ENCODE data around the gene P2RX6. TPM values are rescaled to one million over a fixed set of nuclear protein-coding genes. Genes with fewer than 3 reads are reported as not detected.

Gene P2RX6
- total and polyA plus RNA-seq, 2 donors (not counting 3 experiments of a cell fraction or from before 2014, with no cell fraction given) = 0.06 TPM; not detected in 1

- intact Hi-C loops (cut with micrococcal nuclease) = no loop called here
- H3K4me1 ChIP-seq (ENCODE audit: control insufficient read depth, extremely low read depth, insufficient read depth, low read length) = peaks cover 13% of the 10 kb centered on the region
- no peak overlapping the region for H3K4me2 ChIP-seq (ENCODE audit: insufficient read depth, low read length)
- no peak overlapping the region for H2AFZ ChIP-seq (ENCODE audit: low read depth, low read length)
- H3K9me3 ChIP-seq (replicated peaks; ENCODE audit: control insufficient read depth, insufficient read depth, low read length) = no peaks in the 10 kb centered on the region
- no peaks in the 10 kb centered on the region for H3K36me3 ChIP-seq (ENCODE audit: control insufficient read depth in 2 of 2, extremely low read depth in 1 of 2, insufficient read depth in 2 of 2, low read length in 2 of 2)
- TF ChIP-seq POLR2A (IDR thresholded peaks at IDR 0.05; ENCODE audit: low read depth, low read length) (no peak), JUN (IDR thresholded peaks at IDR 0.05; ENCODE audit: borderline replicate concordance, insufficient read depth, insufficient read length, low read depth) (no peak), MYC (IDR thresholded peaks at IDR 0.05; ENCODE audit: low read depth, low read length) (no peak), FOS (IDR thresholded peaks at IDR 0.05; ENCODE audit: borderline replicate concordance, insufficient read depth, low read length) (no peak), MAX (IDR thresholded peaks at IDR 0.05; ENCODE audit: insufficient read depth, insufficient read length) (no peak), GATA2 (IDR thresholded peaks at IDR 0.05; ENCODE audit: insufficient read depth, insufficient read length, low read depth, low read length) (no peak), EZH2 (IDR thresholded peaks at IDR 0.05; ENCODE audit: borderline replicate concordance, low read depth, low read length, severe bottlenecking) (no peak), POLR2AphosphoS5 (IDR thresholded peaks at IDR 0.05; ENCODE audit: insufficient read depth, low read depth, low read length) (no peak), CTCF (IDR thresholded peaks at IDR 0.05; ENCODE audit: extremely low read depth in 1 of 2, insufficient read depth in 1 of 2, low read depth in 1 of 2, low read length in 2 of 2) (no peak)
- H3K9me1 ChIP-seq (replicated peaks; ENCODE audit: control insufficient read depth, extremely low read depth, insufficient read depth, low read length) = no peaks in the 10 kb centered on the region
- no peaks in the 10 kb centered on the region for H3K27me3 ChIP-seq (ENCODE audit: control insufficient read depth in 2 of 2, insufficient read depth in 2 of 2, low read length in 2 of 2)
- CTCF ChIA-PET = interaction anchor here (0.7 to 1.4 kb wide), 2 partner anchors 9 to 10 kb away, joined by 3 to 6 read pairs; partner anchors contain the start of gene THAP7
- no peaks in the 10 kb centered on the region for H4K20me1 ChIP-seq (replicated peaks; ENCODE audit: control insufficient read depth, extremely low read depth, insufficient read depth, low read length)
- BruUV-seq (replicated peaks) = no TSS peak
- no peak overlapping the region for H3K4me3 ChIP-seq (replicated peaks in 1 of 3; ENCODE audit: insufficient read depth in 1 of 3, low read depth in 1 of 3, low read length in 3 of 3)
- no peak overlapping the region for H3K9ac ChIP-seq (replicated peaks; ENCODE audit: extremely low read depth, insufficient read depth, low read length)
- dilution Hi-C loops (cut with MboI; ENCODE audit: extremely low pct_ligation_motif_present, low sequenced_read_pairs) = no loop called here
- H3K79me2 ChIP-seq (ENCODE audit: control insufficient read depth, insufficient read depth, low read length) = no peaks in the 10 kb centered on the region
- POLR2A ChIA-PET = no interaction called here
- DNase-seq (ENCODE audit: low read depth, low spot score) (no peak), FAIRE-seq (no peak)
- H3K27ac ChIP-seq (ENCODE audit: insufficient read depth, low read depth, low read length) = no peak overlapping the region
These were observed 2.2 kb upstream of the P2RX6 start for GRCh38 chr22:21012446-21013407.

Data from endothelial cell of umbilical vein (primary cell).